Smooth muscle cell (in vitro differentiated cells): ENCODE measurements around the gene COL26A1. TPM values are rescaled to one million over a fixed set of nuclear protein-coding genes. Genes with fewer than 3 reads are reported as not detected.

Experiments used
- DNase-seq: peaks from one replicate; lab custom pipeline; 2025; ENCODE audit not compliant: unreplicated experiment; lab: John Stamatoyannopoulos, UW
- H2AFZ ChIP-seq: fragments of 200-600 bp; sonication (generic); 2 replicates; pipeline ENCODE4 v1.6.0; 2016; ENCODE audit warnings: antibody characterized with exemption, low read depth, mild to moderate bottlenecking
- H3F3A ChIP-seq: fragments of 200-600 bp; sonication (generic); 2 replicates; pipeline ENCODE4 v1.6.0; 2017; ENCODE audit warnings: antibody characterized with exemption, low read depth
- H3K27ac ChIP-seq: fragments of 200-600 bp; sonication (generic); 2 replicates; pipeline ENCODE4 v1.5.1; 2016; ENCODE audit warnings: low read depth, mild to moderate bottlenecking
- H3K27me3 ChIP-seq: fragments of 200-600 bp; sonication (generic); 2 replicates; pipeline ENCODE4 v1.6.1; 2016; ENCODE audit warnings: low read depth, mild to moderate bottlenecking
- H3K36me3 ChIP-seq: fragments of 200-600 bp; sonication (generic); 2 replicates; pipeline ENCODE4 v1.5.1; 2016; ENCODE audit warnings: low read depth
- H3K4me1 ChIP-seq: fragments of 200-600 bp; sonication (generic); 2 replicates; pipeline ENCODE4 v1.5.1; 2016; ENCODE audit warnings: low read depth
- H3K4me2 ChIP-seq: fragments of 200-600 bp; sonication (generic); 2 replicates; pipeline ENCODE4 v1.6.0; 2016; ENCODE audit warnings: mild to moderate bottlenecking
- H3K4me3 ChIP-seq: fragments of 200-600 bp; sonication (generic); 2 replicates; pipeline ENCODE4 v1.5.1; 2016; ENCODE audit warnings: mild to moderate bottlenecking
- H3K79me2 ChIP-seq: fragments of 200-600 bp; sonication (generic); 2 replicates; pipeline ENCODE4 v1.6.0; 2016; ENCODE audit warnings: low read depth, mild to moderate bottlenecking
- H3K9ac ChIP-seq: fragments of 200-600 bp; sonication (generic); 2 replicates; pipeline ENCODE4 v1.6.0; 2016; ENCODE audit warnings: low read depth
- H3K9me3 ChIP-seq: fragments of 200-600 bp; sonication (generic); replicated peaks from 2 replicates; pipeline ENCODE4 v1.5.1; 2016; ENCODE audit warnings: low read depth
- H4K20me1 ChIP-seq: fragments of 200-600 bp; sonication (generic); 2 replicates; pipeline ENCODE4 v1.6.0; 2016; ENCODE audit warnings: low read depth
- WGBS: methylation state at CpG from one replicate; pipeline ENCODE4 v1.1.7; 2016; ENCODE audit warnings: low lambda C conversion rate; 5-methylcytosine and 5-hydroxymethylcytosine counted together
- polyA plus RNA-seq: library from polyadenylated mRNA; unstranded; fragments of >200 nt; fragmentation: Nextera tagmentation; extraction: Ambion mirVana; gene quantifications from 2 replicates; pipeline ENCODE4 v1.2.1, GENCODE V29; 2016
- total RNA-seq: library from RNA; depleted of rRNA; stranded (reverse); fragments of >200 nt; gene quantifications from 2 replicates; pipeline ENCODE4 v1.2.3, GENCODE V29; 2014
- TF ChIP-seq, protein P1 (sequence below): fragments of 200-600 bp; sonication (generic); IDR thresholded peaks from 2 replicates; pipeline ENCODE4 v1.5.1; 2017; ENCODE audit warnings: borderline replicate concordance, mild to moderate bottlenecking, antibody characterized with exemption; ENCODE audit not compliant: insufficient read depth, poor library complexity, severe bottlenecking

COL26A1 gene
- total and polyA plus RNA-seq, 2 experiments from 2014 or later = 4.9 to 13.2 TPM

DNA sequence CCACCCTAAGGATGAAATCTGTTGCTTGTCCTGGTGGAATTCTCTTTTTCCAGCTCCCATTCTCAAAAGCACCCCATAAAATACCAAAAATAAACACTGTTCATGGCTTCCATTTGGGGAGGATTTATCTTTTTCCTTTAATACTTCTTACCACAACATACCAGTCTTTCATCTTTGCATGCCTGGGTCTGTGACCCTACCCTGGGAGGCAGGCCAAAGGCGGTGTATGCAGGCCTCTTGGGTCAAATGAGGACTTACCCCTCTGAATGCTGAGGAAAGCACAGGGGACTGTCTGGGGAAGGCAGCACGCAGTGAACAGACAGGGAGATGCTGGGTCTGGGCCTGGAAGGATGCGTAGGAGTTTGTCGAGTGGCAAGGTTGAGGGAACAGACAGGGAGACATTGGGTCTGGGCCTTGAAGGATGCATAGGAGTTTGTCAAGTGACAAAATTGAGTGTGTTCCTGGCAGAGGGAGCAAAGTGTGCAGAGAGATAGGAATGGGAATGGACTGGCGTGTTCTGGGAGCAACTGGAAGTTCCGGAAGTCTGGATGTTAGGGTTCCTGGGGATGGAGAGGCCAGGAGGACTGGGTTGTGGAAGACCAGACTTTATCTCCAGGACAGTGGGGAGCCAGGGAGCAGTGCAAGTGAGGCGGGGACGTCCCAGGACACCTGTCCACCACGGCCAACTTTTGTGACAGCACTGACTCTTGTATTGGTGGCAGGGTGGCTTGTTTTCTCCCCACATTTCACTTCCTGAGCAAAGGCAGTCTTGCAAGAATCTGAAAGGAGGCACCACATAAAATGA is 225.7 kb downstream of the COL26A1 start:
- H3K4me3 ChIP-seq = no peak overlapping the region
- no peak overlapping the region for H2AFZ ChIP-seq
- no peaks in the 10 kb centered on the region for H3K79me2 ChIP-seq
- no peak overlapping the region for H3K9ac ChIP-seq
- H3K27me3 ChIP-seq = no peaks in the 10 kb centered on the region
- H3F3A ChIP-seq = no peaks in the 10 kb centered on the region
- H3K27ac ChIP-seq = peak overlapping the region; percentile 49
- H3K4me1 ChIP-seq = peaks cover 5% of the 10 kb centered on the region
- peak overlapping the region; percentile 32 for H3K4me2 ChIP-seq
- no peaks in the 10 kb centered on the region for H3K36me3 ChIP-seq
- TF ChIP-seq, protein P1, sequence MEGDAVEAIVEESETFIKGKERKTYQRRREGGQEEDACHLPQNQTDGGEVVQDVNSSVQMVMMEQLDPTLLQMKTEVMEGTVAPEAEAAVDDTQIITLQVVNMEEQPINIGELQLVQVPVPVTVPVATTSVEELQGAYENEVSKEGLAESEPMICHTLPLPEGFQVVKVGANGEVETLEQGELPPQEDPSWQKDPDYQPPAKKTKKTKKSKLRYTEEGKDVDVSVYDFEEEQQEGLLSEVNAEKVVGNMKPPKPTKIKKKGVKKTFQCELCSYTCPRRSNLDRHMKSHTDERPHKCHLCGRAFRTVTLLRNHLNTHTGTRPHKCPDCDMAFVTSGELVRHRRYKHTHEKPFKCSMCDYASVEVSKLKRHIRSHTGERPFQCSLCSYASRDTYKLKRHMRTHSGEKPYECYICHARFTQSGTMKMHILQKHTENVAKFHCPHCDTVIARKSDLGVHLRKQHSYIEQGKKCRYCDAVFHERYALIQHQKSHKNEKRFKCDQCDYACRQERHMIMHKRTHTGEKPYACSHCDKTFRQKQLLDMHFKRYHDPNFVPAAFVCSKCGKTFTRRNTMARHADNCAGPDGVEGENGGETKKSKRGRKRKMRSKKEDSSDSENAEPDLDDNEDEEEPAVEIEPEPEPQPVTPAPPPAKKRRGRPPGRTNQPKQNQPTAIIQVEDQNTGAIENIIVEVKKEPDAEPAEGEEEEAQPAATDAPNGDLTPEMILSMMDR = no peak
- DNase-seq = no peak
- H4K20me1 ChIP-seq = no peaks in the 10 kb centered on the region
- no peaks in the 10 kb centered on the region for H3K9me3 ChIP-seq
- 64% methylated on average over 9 of the region's 9 CpGs for WGBS

DNA sequence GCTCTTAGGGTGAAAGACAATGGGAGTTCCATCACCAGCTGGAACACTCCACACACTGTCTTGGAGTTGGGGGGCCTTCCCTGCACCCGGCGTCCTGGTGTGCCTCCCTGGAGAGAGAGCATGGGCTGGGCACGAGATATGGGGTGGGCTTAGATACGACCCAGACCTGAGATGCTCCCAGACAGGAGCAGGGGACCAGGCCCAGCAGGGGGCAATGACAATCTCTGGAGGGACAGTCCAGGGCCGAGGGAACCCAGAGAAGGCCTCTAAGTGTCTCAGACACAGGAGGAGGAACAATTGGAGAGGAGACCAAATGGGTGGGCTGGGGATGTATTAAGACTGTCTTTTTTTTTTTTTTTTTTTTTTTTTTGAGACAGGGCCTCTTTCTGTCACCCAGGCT is 226.4 kb downstream of the COL26A1 start:
- H3K9ac ChIP-seq = no peak overlapping the region
- H3K79me2 ChIP-seq = no peaks in the 10 kb centered on the region
- H3F3A ChIP-seq = no peaks in the 10 kb centered on the region
- no peaks in the 10 kb centered on the region for H3K27me3 ChIP-seq
- no peak overlapping the region for H3K4me3 ChIP-seq
- 84% methylated on average over 5 of the region's 5 CpGs for WGBS
- no peaks in the 10 kb centered on the region for H3K36me3 ChIP-seq
- no peaks in the 10 kb centered on the region for H3K9me3 ChIP-seq
- no peak overlapping the region for H3K4me2 ChIP-seq
- no peak for DNase-seq
- H4K20me1 ChIP-seq = no peaks in the 10 kb centered on the region
- H3K4me1 ChIP-seq = peaks cover 5% of the 10 kb centered on the region
- H2AFZ ChIP-seq = no peak overlapping the region
- no peak overlapping the region for H3K27ac ChIP-seq
- TF ChIP-seq, protein P1 = no peak

DNA sequence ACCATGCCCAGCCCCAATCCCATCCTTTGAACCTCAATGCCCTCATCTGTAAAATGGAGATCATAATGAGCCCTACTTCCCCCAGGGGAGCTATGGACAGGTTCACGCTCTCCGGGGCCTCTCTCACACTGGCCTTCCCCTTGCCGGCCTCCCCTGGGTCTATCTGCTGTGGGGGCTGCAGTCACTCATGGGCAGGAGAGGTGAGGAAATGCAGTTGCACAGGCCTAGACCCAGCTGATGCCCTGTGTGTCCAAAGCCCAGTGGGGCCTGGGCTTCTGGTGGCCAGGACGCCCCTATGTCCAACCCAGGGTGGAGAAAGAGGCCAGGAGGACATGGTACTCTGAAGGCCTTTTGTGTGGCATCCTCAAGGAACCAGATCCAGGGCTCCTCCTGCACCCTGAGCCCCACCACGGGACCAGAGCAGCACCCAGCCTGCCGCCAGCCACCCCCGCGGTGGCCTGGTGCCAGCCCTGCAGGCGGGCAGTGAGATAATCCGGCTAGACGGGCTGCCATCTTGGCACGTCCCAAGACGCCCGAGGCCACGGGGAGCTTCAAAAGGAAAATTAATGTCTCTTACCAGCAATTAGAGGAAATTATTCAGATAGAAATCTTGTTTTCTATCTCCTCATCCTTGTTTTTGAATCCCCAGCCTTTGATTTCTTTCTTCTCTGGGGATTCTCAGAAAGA is 227.4 kb downstream of the COL26A1 start:
- no peaks in the 10 kb centered on the region for H3K27me3 ChIP-seq
- H3K4me3 ChIP-seq = no peak overlapping the region
- H3K27ac ChIP-seq = no peak overlapping the region
- DNase-seq = no peak
- H2AFZ ChIP-seq = no peak overlapping the region
- no peaks in the 10 kb centered on the region for H4K20me1 ChIP-seq
- no peaks in the 10 kb centered on the region for H3K36me3 ChIP-seq
- peaks cover 5% of the 10 kb centered on the region for H3K4me1 ChIP-seq
- WGBS = 87% methylated on average over 15 of the region's 15 CpGs
- no peaks in the 10 kb centered on the region for H3K9me3 ChIP-seq
- TF ChIP-seq, protein P1 = no peak
- H3K4me2 ChIP-seq = no peak overlapping the region
- H3F3A ChIP-seq = no peaks in the 10 kb centered on the region
- H3K79me2 ChIP-seq = no peaks in the 10 kb centered on the region
- no peak overlapping the region for H3K9ac ChIP-seq
